Activated CD8-positive, alpha-beta memory T cell treated with anti-CD3 and anti-CD28 coated beads, Interleukin-2, amount 10 ng/mL, durations not matched to agents 7 days and 5 days (primary cell): ENCODE results near the gene ABCF1. TPM values are rescaled to one million over a fixed set of nuclear protein-coding genes. Genes with fewer than 3 reads are reported as not detected.
"Not testable (repeated sequence)": the region's sequence is repeated elsewhere in the genome, so short reads cannot be mapped to it uniquely, and the experiment has no call there.

Source experiments
- ATAC-seq: fragments of 150-1000 bp; cut with Tn5 transposase; one replicate; pipeline ENCODE4 v1.10.0; 2021; ENCODE audit warnings: moderate library complexity
- CTCF ChIA-PET: fragments of 350-600 bp; sonication (Branson Sonifier 250); formaldehyde crosslinking; loops from one replicate; lab custom pipeline; 2021; ENCODE audit warnings: antibody characterized with exemption; lab: Charles Lee
- DNase-seq: peaks from one replicate; pipeline ENCODE4 v3.0.0-alpha.2; 2020
- H3K27ac Mint-ChIP-seq: one replicate; pipeline ENCODE4 v1.8.0; 2021; ENCODE audit warnings: mild to moderate bottlenecking, mixed read lengths
- H3K27me3 Mint-ChIP-seq: one replicate; pipeline ENCODE4 v1.8.0; 2021; ENCODE audit warnings: mixed read lengths
- H3K36me3 Mint-ChIP-seq: one replicate; pipeline ENCODE4 v1.8.0; 2021; ENCODE audit warnings: mild to moderate bottlenecking, mixed read lengths
- H3K4me1 Mint-ChIP-seq: one replicate; pipeline ENCODE4 v1.8.0; 2021; ENCODE audit warnings: mixed read lengths
- H3K4me3 Mint-ChIP-seq: one replicate; pipeline ENCODE4 v1.8.0; 2021; ENCODE audit warnings: mild to moderate bottlenecking, moderate library complexity, mixed read lengths
- H3K9me3 Mint-ChIP-seq: one replicate; pipeline ENCODE4 v1.8.0; 2022; ENCODE audit warnings: low read depth, mixed read lengths
- total RNA-seq, 2 experiments: library from RNA; stranded (reverse); gene quantifications; one replicate each; pipeline ENCODE4 v1.2.3, GENCODE V29; 2021

ABCF1 gene
- total RNA-seq, result 10 to 100 TPM; 73.8 to 98.6 TPM

DNA sequence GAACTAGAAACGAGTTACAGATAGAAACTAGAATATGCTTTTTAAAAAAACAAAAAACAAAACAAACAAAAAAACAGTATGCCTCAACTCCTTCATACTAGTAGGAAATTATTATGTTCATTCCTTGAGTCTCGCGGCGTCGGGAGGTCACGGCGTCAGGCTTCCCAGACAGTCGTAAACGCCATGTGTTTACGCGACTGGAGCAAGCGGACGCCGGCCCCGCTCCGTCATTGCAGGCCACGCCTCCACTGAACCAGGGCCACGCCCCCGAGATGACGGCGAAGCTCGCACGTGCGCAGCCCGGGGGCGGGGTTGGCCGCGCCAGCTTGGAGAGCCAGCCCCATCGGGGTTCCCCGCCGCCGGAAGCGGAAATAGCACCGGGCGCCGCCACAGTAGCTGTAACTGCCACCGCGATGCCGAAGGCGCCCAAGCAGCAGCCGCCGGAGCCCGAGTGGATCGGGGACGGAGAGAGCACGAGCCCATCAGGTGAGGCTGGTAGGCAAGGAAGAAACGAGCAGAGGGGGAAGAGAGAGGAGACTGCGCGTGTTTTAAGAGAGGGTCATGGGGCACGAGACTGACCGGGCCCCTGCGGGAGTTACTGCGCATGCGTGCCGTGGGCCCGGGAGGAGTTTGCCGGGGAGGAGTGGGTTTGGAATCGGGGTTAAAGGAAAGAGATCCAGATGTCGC is at the start of gene ABCF1:
TSS of gene ABCF1 (plus strand) at position 368 of the 687 bp plus-strand sequence. CDS start at position 414, 46 bp downstream.
- H3K4me3 Mint-ChIP-seq, result peak within 1 kb of the TSS; percentile 89
- H3K9me3 Mint-ChIP-seq, result no peaks in the 10 kb centered on the region
- peak within 1 kb of the TSS; percentile 94 for H3K27ac Mint-ChIP-seq
- no peaks in the 10 kb centered on the region for H3K27me3 Mint-ChIP-seq
- peaks cover 5% of the 10 kb centered on the region for H3K36me3 Mint-ChIP-seq
- CTCF ChIA-PET, result interaction anchor here (0.6 to 2.4 kb wide), 14 partner anchors 14 to 358 kb away, joined by 3 to 16 read pairs (median 4); partner anchors contain the start of genes DHX16, MRPS18B, PRR3 and TRIM26
- peak; percentile 99 for DNase-seq
- peak; percentile 95 for ATAC-seq
- H3K4me1 Mint-ChIP-seq, result peaks cover 58% of the 10 kb centered on the region

GRCh38 chr6:30521952-30522351 is 49.3 kb upstream of the ABCF1 start:
- H3K36me3 Mint-ChIP-seq, result peaks cover 24% of the 10 kb centered on the region
- not testable (repeated sequence) for DNase-seq, ATAC-seq, H3K27ac Mint-ChIP-seq, H3K4me3 Mint-ChIP-seq, H3K9me3 Mint-ChIP-seq, H3K27me3 Mint-ChIP-seq
- peaks cover 25% of the 10 kb centered on the region for H3K4me1 Mint-ChIP-seq
- CTCF ChIA-PET, result interaction anchor here (1.6 to 2.9 kb wide), 5 partner anchors 10 to 23 kb away, joined by 4 to 17 read pairs (median 6); no protein-coding TSS in a partner anchor

- Mint-ChIP-seq H3K4me1 (peaks cover 42% of the 10 kb centered on the region), H3K36me3 (peaks cover 10% of the 10 kb centered on the region)
- CTCF ChIA-PET, result interaction anchor here (1.0 to 2.1 kb wide), 2 partner anchors 10 to 16 kb away, joined by 3 to 6 read pairs; no protein-coding TSS in a partner anchor
- not testable (repeated sequence) for H3K27me3 Mint-ChIP-seq, DNase-seq, H3K27ac Mint-ChIP-seq, ATAC-seq, H3K4me3 Mint-ChIP-seq, H3K9me3 Mint-ChIP-seq
Observed at GRCh38 chr6:30526444-30526843, 44.8 kb upstream of the ABCF1 start.

DNA sequence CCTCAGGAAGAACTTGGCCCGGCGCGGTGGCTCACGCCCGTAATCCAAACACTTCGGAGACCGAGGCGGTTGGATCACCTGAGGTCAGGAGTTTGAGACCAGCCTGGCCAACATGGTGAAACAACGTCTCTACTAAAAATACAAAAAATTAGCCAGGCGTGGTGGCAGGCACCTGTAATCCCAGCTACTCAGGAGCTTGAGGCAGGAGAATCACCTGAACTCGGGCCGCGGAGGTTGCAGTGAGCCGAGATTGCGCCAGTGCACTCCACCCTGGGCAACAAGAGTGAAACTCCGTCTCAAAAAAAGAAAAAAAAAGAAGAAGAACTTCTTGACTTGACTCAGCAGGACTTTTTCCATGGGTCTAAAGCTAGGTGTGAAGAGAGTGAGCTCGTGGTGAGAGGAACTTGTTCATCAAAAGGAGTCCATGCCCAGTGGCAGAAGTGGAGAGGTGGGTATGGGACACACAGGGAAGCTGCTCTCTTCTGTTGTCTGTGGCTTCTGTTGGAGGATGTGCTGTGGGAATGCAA is 41.8 kb upstream of the ABCF1 start:
- ATAC-seq (peak; percentile 73), DNase-seq (peak; percentile 56)
- not testable (repeated sequence) for H3K36me3 Mint-ChIP-seq, H3K4me3 Mint-ChIP-seq, H3K27me3 Mint-ChIP-seq, H3K9me3 Mint-ChIP-seq
- Mint-ChIP-seq H3K27ac (peak overlapping the region; percentile 73), H3K4me1 (peaks cover 54% of the 10 kb centered on the region)
- CTCF ChIA-PET, result interaction anchor here (0.7 to 4.5 kb wide), 15 partner anchors 9 to 76 kb away, joined by 3 to 101 read pairs (median 5); no protein-coding TSS in a partner anchor

DNA sequence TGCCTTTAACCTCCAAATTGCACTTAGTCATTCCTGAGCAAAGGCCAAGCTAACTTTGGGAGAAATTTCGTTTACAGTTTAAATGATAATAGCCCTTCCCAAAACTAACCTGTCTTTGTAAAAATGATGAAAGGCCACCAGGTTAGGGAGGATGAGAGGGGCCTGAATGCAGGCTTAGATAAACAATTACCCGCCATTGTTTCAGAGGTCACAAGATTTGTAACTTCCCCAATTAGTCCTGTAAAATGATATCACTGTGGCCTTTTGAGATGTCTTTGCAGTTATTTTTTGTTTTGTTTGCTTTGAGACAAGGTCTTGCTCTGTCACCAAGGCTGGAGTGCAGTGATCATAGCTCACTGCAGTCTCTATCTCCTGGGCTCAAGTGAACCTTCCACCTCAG is 41.2 kb upstream of the ABCF1 start:
- H3K9me3 Mint-ChIP-seq, result peaks cover 2% of the 10 kb centered on the region
- CTCF ChIA-PET, result interaction anchor here (1.0 to 4.5 kb wide), 14 partner anchors 9 to 76 kb away, joined by 3 to 101 read pairs (median 6); no protein-coding TSS in a partner anchor
- H3K4me3 Mint-ChIP-seq, result no peak overlapping the region
- peak overlapping the region; percentile 57 for H3K27ac Mint-ChIP-seq
- DNase-seq (no peak), ATAC-seq (no peak)
- peaks cover 54% of the 10 kb centered on the region for H3K4me1 Mint-ChIP-seq
- H3K27me3 Mint-ChIP-seq, result no peaks in the 10 kb centered on the region
- H3K36me3 Mint-ChIP-seq, result peaks cover 5% of the 10 kb centered on the region

GRCh38 chr6:30533460-30534294 is 37.6 kb upstream of the ABCF1 start:
- CTCF ChIA-PET, result interaction anchor here (1.4 to 4.5 kb wide), 7 partner anchors 11 to 64 kb away, joined by 3 to 101 read pairs (median 28); partner anchors contain the start of gene ABCF1
- H3K9me3 Mint-ChIP-seq, result peaks cover 2% of the 10 kb centered on the region
- H3K4me3 Mint-ChIP-seq, result peak overlapping the region; percentile 77
- H3K4me1 Mint-ChIP-seq, result peaks cover 37% of the 10 kb centered on the region
- DNase-seq (peak; percentile 57), ATAC-seq (peak; percentile 63)
- H3K36me3 Mint-ChIP-seq, result no peaks in the 10 kb centered on the region
- peak overlapping the region; percentile 93 for H3K27ac Mint-ChIP-seq
- H3K27me3 Mint-ChIP-seq, result no peaks in the 10 kb centered on the region

DNA sequence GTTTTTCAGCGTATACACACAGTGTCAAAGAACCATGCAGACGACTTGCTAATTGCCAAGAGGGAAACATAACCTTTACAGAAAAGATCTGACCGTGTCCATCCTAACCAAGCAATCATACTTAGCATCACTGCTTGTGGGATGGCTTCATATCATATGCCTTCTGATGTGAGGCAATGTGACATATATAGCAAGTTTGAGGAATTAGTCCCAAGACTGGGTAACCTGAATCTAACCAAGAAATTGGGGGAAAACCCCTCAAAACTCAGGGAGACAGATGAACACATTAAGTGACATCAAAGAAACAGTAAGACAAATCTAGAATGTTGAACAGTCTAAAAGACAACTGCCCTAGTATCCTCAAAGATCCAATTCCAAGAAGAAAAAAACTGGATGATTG is 33.3 kb upstream of the ABCF1 start:
- Mint-ChIP-seq H3K4me3 (no peak overlapping the region), H3K27ac (no peak overlapping the region), H3K9me3 (no peaks in the 10 kb centered on the region), H3K27me3 (no peaks in the 10 kb centered on the region), H3K36me3 (no peaks in the 10 kb centered on the region), H3K4me1 (peaks cover 26% of the 10 kb centered on the region)
- CTCF ChIA-PET, result interaction anchor here (1.0 to 12.0 kb wide), 4 partner anchors 44 to 193 kb away, joined by 3 to 305 read pairs (median 4); no protein-coding TSS in a partner anchor
- DNase-seq (no peak), ATAC-seq (no peak)

GRCh38 chr6:30541515-30542403 is 29.5 kb upstream of the ABCF1 start:
- peak; percentile 89 for ATAC-seq
- H3K27ac Mint-ChIP-seq, result peak overlapping the region; percentile 87
- CTCF ChIA-PET, result interaction anchor here (0.7 to 12.0 kb wide), 49 partner anchors 11 to 328 kb away, joined by 3 to 305 read pairs (median 6); partner anchors contain the start of genes ABCF1, ATAT1, DHX16 and GNL1
- peaks cover 32% of the 10 kb centered on the region for H3K4me1 Mint-ChIP-seq
- H3K4me3 Mint-ChIP-seq, result peak overlapping the region; percentile 76
- peak; percentile 89 for DNase-seq
- H3K9me3 Mint-ChIP-seq, result no peaks in the 10 kb centered on the region
- H3K27me3 Mint-ChIP-seq, result no peaks in the 10 kb centered on the region
- peaks cover 2% of the 10 kb centered on the region for H3K36me3 Mint-ChIP-seq

DNA sequence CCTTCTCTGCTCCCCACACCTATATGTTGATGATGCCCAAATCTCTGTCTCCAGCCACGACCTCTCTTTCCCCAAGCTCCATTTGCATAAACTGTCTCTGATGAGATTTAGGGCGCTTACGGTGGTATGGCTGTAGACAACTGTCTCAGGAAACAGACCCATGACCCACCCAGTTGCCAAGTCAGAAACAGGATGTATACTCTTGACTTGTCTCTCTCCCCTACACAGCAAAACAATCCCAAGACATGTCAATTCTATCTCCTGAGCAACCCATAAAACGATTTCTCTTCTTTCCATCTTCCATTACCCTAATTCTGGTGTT is 28.9 kb upstream of the ABCF1 start:
- CTCF ChIA-PET, result interaction anchor here (0.9 to 12.0 kb wide), 30 partner anchors 11 to 189 kb away, joined by 3 to 305 read pairs (median 14); partner anchors contain the start of genes ABCF1, DHX16 and TUBB
- Mint-ChIP-seq H3K36me3 (peaks cover 3% of the 10 kb centered on the region), H3K4me1 (peaks cover 32% of the 10 kb centered on the region), H3K27me3 (no peaks in the 10 kb centered on the region), H3K27ac (peak overlapping the region; percentile 87), H3K9me3 (no peaks in the 10 kb centered on the region), H3K4me3 (peak overlapping the region; percentile 76)
- DNase-seq (peak; percentile 52), ATAC-seq (peak; percentile 43)

- Mint-ChIP-seq H3K4me1 (peaks cover 32% of the 10 kb centered on the region), H3K4me3 (peak overlapping the region; percentile 76), H3K27me3 (no peaks in the 10 kb centered on the region), H3K36me3 (peaks cover 5% of the 10 kb centered on the region), H3K9me3 (no peaks in the 10 kb centered on the region), H3K27ac (peak overlapping the region; percentile 12)
- ATAC-seq (no peak), DNase-seq (no peak)
- CTCF ChIA-PET, result interaction anchor here (0.6 to 12.0 kb wide), 21 partner anchors 10 to 189 kb away, joined by 3 to 305 read pairs (median 22); partner anchors contain the start of genes ABCF1, DHX16, GNL1 and PRR3
Observed at GRCh38 chr6:30542915-30543314, 28.3 kb upstream of the ABCF1 start.

GRCh38 chr6:30543821-30544220 is 27.4 kb upstream of the ABCF1 start:
- Mint-ChIP-seq H3K27me3 (no peaks in the 10 kb centered on the region), H3K4me1 (peaks cover 32% of the 10 kb centered on the region), H3K4me3 (no peak overlapping the region), H3K27ac (no peak overlapping the region), H3K36me3 (peaks cover 9% of the 10 kb centered on the region), H3K9me3 (no peaks in the 10 kb centered on the region)
- ATAC-seq, result no peak
- CTCF ChIA-PET, result interaction anchor here (1.0 to 12.0 kb wide), 20 partner anchors 9 to 192 kb away, joined by 3 to 305 read pairs (median 20); partner anchors contain the start of genes ABCF1, GNL1 and PRR3
- DNase-seq, result no peak
